ENCODE results near the gene C13orf42. TPM values are rescaled to one million over a fixed set of nuclear protein-coding genes. Genes with fewer than 3 reads are reported as not detected.
"Not testable (repeated sequence)": the region's sequence is repeated elsewhere in the genome, so short reads cannot be mapped to it uniquely, and the experiment has no call there.

C13orf42 gene
- total RNA-seq, 1 experiment from 2014 or later, result not detected

DNA sequence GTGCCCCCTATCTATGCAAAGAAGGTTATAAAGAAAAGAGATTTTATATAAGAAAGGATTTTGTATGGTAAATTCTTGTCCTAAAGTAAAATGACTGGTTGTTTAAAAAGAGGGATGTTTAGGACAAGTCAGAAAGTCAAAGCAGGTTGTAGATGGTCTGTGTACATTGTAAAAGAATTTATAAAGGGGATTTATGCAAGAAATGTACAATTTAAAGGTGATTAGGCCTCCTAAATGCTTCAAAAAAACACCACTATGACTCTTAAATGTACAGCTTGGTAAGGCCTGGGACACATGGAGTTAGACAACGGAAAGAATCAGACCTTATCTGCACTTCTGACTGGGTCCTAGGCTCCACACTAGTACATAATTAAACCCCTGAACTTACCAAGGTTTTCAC lies 19.3 kb upstream of the C13orf42 start:
- in situ Hi-C loops (cut with HindIII; ENCODE audit: low pct_unique_long_range_greater_than_20kb, low sequenced_read_pairs), result no loop called here
- DNase-seq (ENCODE audit: low read depth, low spot score), result no peak

DNA sequence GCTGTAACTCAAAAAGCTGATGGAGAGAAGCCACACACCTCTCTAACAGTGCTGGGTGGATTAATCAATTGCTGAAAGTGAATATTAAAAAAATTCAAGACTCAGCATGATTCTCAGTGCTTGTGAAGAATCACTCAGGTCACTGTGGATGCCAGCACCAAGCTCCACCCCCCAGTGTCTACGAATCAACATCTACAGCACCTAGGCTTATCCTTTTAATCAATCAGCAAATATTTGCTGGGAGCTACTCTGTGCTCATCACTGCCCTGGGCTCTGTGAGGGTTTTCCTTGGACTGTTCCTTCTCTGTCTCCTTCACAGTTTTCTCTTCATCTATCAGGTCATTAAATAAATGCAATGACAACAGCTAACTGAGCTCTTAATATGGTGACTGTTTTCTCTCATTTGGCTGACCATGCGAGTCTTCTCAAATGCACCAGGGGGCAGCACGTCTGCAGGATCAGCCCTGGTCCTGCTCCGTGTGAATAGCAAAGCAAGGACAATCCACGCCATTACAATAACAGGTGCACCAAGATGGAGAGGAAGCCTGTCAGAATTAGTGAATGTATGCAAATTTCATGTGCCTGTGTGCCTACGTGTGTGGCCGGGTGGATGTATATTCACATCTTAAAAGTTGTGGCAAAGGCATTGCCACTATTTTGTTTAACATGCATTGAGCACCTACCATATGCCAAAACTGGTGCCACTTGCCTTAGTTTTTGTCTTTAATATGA lies 14.6 kb upstream of the C13orf42 start:
- in situ Hi-C loops (cut with HindIII; ENCODE audit: low pct_unique_long_range_greater_than_20kb, low sequenced_read_pairs), result no loop called here
- peak; percentile 83 for DNase-seq (ENCODE audit: low read depth, low spot score)

DNA sequence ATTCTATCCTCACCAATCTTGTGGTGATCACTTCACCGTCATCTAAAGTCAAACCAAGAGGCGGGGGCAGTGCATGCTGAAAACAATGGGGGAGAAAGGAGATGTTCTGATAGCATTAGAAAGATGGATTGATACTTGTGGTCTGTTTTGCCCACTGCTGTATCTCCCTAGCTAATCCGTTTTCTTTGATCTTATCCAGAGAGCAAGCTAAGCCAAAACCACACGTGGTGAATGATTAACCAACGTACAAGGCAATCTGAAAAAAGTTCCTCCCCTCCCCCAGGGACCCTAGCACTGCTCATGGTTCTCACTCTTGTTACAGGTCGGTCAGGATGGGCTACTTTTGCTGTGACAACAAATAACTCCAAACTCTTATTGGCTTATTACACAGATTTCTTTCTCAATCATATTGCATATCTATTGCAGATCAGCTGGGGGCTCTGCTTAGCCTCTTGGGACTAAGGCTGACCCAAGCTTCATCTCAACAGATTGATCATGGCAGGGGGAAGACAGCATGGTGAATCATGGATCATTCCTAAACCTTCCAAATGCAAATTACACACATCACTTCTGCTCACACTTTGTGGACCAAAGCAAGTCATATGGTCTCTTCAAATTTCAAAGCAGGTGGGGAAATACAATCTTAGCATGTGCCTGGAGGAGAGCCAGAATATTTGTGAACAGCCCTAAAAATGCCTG lies 11.9 kb upstream of the C13orf42 start:
- in situ Hi-C loops (cut with HindIII; ENCODE audit: low pct_unique_long_range_greater_than_20kb, low sequenced_read_pairs), result no loop called here
- no peak for DNase-seq (ENCODE audit: low read depth, low spot score)

GRCh38 chr13:51120873-51121272 lies 9.8 kb upstream of the C13orf42 start:
- DNase-seq (ENCODE audit: low read depth, low spot score), result peak; percentile 77
- in situ Hi-C loops (cut with HindIII; ENCODE audit: low pct_unique_long_range_greater_than_20kb, low sequenced_read_pairs), result not testable (repeated sequence)

DNA sequence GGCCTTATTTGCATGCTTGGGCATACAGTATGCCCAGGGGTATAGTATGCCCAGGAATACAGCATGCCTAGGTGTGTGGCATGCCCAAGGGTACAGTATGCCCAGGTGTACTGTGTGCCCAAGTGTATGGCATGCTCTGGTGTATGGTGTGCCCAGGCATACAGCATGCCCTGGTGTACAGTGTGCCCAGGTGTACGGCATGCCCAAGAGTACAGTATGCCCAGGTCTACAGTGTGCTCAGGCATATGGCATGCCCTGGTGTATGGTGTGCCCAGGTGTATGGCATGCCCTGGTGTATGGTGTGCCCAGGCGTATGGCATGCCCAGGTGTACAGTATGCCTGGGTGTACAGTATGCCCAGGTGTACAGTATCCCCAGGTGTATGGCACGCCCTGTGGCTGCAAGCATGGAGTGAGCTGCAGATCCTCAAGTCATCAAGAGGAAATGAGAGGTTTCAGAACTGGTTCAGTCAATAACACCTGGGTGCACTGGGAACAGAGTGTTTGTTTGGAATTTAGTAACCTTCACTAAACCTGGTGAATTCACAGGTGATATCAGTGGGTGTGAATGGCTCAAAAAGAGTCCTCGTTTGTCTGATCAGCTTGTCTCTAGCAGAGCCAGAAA lies 7.8 kb upstream of the C13orf42 start:
- in situ Hi-C loops (cut with HindIII; ENCODE audit: low pct_unique_long_range_greater_than_20kb, low sequenced_read_pairs), result no loop called here
- no peak for DNase-seq (ENCODE audit: low read depth, low spot score)

DNA sequence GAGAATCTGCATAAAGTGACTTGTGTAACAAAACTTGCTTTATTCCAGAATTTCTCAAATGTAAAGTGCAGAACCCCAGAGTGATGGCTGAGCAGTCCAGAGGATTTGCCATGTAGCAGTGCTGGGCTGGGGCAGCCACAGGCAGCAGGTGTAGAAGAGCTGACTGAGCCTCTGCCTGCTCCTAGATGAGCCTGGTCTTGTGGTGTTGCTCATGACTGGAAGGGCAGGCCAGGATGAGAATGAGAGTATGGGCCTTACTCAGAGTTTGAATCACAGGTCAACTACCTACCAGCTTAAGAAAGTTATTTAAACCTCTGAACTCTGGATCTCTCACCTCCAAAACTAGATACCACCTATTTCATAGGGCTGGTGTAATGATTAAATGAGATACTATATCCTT lies 2.9 kb upstream of the C13orf42 start:
- DNase-seq (ENCODE audit: low read depth, low spot score), result no peak
- in situ Hi-C loops (cut with HindIII; ENCODE audit: low pct_unique_long_range_greater_than_20kb, low sequenced_read_pairs), result no loop called here

GRCh38 chr13:51113186-51113881 lies 2.3 kb upstream of the C13orf42 start:
- no peak for DNase-seq (ENCODE audit: low read depth, low spot score)
- in situ Hi-C loops (cut with HindIII; ENCODE audit: low pct_unique_long_range_greater_than_20kb, low sequenced_read_pairs), result no loop called here

DNA sequence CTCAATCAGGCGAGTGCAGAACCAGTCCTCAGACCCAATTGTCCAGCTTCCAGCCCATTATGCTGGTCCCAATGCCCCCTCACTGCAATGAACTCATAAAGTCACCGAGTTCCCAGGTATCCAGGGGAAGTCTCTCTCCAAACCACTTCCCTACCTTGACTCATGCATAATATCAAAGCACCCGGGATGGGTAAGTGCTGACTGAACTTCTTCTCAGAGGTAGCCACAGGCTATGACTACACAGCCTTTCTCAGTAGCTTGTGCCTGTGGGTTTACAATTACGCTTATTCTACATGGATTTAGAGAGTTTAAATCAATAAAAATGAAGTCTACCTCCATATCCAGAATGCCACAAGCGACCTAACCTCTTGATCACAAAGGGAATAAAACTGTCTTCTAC lies 1.7 kb upstream of the C13orf42 start:
- in situ Hi-C loops (cut with HindIII; ENCODE audit: low pct_unique_long_range_greater_than_20kb, low sequenced_read_pairs), result no loop called here
- DNase-seq (ENCODE audit: low read depth, low spot score), result no peak

DNA sequence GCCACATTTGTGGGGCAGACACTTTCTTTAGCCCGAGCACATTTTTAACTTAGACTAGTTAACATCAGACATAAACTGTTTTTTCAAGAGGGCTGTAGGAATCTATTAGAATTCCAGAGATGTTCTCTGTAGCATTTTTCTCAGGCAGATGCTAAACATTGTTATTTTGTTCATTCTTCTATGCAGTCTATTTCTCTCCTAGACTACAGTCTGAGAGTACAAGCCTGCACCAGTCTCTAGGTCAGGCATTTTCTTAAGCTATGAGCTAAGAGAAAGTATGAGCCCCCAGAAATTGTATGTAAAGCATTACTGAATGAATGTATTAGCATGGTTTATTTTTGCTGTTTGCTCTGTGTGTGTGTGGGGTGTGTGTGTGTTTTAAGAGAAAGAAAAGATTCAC lies 923 bp upstream of the C13orf42 start:
- DNase-seq (ENCODE audit: low read depth, low spot score), result no peak
- in situ Hi-C loops (cut with HindIII; ENCODE audit: low pct_unique_long_range_greater_than_20kb, low sequenced_read_pairs), result no loop called here

- DNase-seq (ENCODE audit: low read depth, low spot score), result no peak
- in situ Hi-C loops (cut with HindIII; ENCODE audit: low pct_unique_long_range_greater_than_20kb, low sequenced_read_pairs), result no loop called here
Measured at GRCh38 chr13:51107996-51108395, 3.1 kb downstream of the C13orf42 start.

DNA sequence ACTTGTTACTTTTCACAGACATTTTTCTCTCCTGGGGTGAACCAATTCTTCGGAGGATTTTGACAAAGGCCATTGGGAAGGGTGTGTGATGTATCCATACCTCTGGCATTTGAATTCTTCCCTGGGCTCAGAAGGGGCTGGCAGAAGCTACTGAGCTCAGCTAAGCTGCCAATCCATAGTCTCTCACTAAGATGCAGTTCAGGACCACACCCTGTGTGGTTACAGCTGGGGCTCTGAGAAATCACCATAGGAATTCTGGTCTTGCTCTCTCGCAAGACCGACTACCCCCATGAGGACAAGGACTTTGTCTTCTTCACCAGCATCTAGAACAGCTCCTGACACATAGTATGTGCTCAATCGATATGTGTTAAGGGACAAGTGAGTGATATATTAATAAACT lies 6.0 kb downstream of the C13orf42 start:
- in situ Hi-C loops (cut with HindIII; ENCODE audit: low pct_unique_long_range_greater_than_20kb, low sequenced_read_pairs), result no loop called here
- DNase-seq (ENCODE audit: low read depth, low spot score), result no peak

- no peak for DNase-seq (ENCODE audit: low read depth, low spot score)
- in situ Hi-C loops (cut with HindIII; ENCODE audit: low pct_unique_long_range_greater_than_20kb, low sequenced_read_pairs), result no loop called here
Measured at GRCh38 chr13:51101636-51102235, 9.3 kb downstream of the C13orf42 start.

DNA sequence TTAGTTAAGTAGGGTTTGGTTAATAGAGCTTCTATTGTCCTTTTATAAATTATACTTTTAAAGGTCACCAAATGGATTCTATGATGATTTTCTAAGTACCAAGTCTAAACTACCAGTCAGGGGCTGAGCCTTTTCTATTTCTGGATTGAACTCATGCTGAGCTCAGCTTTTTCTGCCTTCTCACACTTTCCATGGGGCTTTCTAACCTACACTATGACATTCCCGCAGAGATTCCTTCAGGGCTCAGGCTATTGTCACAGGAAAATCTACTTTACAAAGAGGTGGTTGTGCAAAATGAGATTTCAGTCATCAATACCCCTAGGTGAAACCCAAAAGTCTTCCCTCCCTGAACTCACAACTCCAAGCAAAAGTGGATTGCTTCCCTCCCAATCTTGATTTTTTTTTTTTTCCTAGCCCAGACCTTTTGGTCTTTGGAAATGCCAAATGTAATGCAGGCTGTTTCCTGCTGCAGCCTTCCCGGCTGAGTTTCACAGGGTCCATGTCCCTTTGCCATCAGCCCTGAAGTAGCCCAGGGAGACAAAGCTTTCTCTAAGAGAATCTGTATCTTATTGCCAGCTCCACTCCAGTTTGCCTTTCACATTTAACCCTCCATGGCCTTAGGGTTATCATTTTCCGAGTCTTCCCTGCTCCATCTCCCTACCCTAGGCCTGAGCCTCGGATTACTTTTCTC lies 13.6 kb downstream of the C13orf42 start:
- no peak for DNase-seq (ENCODE audit: low read depth, low spot score)
- in situ Hi-C loops (cut with HindIII; ENCODE audit: low pct_unique_long_range_greater_than_20kb, low sequenced_read_pairs), result no loop called here

- no peak for DNase-seq (ENCODE audit: low read depth, low spot score)
- in situ Hi-C loops (cut with HindIII; ENCODE audit: low pct_unique_long_range_greater_than_20kb, low sequenced_read_pairs), result no loop called here
Measured at GRCh38 chr13:51096131-51096530, 14.9 kb downstream of the C13orf42 start.

DNA sequence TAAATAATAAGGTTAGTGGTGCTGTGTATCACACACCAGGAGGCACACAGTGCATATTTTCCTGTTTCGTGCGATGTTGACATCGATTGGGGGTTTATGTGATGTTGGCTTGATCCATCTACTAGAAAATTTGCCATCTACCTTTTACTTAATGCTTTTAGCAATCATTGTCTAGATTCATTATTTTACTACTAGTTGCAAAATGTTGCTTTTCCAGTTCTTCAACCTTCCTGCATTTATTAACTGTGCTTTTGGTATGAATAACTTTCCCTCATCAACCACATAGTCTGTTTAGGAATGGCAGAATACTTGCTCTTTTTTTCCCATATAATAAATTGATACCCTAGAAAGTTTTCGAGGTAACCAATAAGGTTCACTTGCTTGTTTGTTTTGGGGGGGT lies 17.5 kb downstream of the C13orf42 start:
- in situ Hi-C loops (cut with HindIII; ENCODE audit: low pct_unique_long_range_greater_than_20kb, low sequenced_read_pairs), result no loop called here
- DNase-seq (ENCODE audit: low read depth, low spot score), result no peak

DNA sequence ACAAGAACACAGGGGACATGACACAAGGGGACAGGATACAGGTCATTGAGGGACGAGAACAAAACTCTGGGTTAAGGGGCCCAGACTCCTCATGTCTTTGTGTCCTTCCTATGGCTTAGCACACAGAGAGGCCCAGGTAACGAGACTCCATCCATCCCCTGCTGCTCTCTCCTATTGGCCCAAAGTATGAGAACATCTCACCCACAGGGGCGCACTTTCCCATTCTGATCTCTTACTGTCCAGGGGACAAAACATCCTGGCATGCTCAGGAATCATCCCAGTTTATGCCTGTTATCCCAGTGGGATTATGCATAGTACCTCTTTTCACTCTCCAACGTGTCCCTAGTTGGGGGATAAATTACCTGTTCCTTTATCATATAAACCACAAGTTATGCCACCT lies 19.2 kb downstream of the C13orf42 start:
- DNase-seq (ENCODE audit: low read depth, low spot score), result peak; percentile 19
- in situ Hi-C loops (cut with HindIII; ENCODE audit: low pct_unique_long_range_greater_than_20kb, low sequenced_read_pairs), result no loop called here

GRCh38 chr13:51083706-51084105 lies 27.4 kb downstream of the C13orf42 start:
- in situ Hi-C loops (cut with HindIII; ENCODE audit: low pct_unique_long_range_greater_than_20kb, low sequenced_read_pairs), result no loop called here
- no peak for DNase-seq (ENCODE audit: low read depth, low spot score)

Data from SK-MEL-5 (cell line).